HCT116 (cell line): ENCODE data around the gene CD1B.
"Not testable (repeated sequence)": the region's sequence is repeated elsewhere in the genome, so short reads cannot be mapped to it uniquely, and the experiment has no call there.

Source experiments
- ATF3 ChIP-seq: IDR thresholded peaks from 2 replicates; pipeline ENCODE4 v1.6.1; 2012
- EZH2 ChIP-seq: fragments of 200-600 bp; sonication (generic); IDR thresholded peaks from 2 replicates; pipeline ENCODE4 v1.6.1; 2017; ENCODE audit warnings: antibody characterized with exemption, mixed run types
- EZH2phosphoT487 ChIP-seq: fragments of 200-600 bp; IDR thresholded peaks from 2 replicates; pipeline ENCODE4 v1.6.1; 2018; ENCODE audit warnings: antibody characterized with exemption, borderline replicate concordance
- POLR2A ChIP-seq: IDR thresholded peaks from 2 replicates; pipeline ENCODE4 v1.7.0; 2011; ENCODE audit warnings: borderline replicate concordance; ENCODE audit not compliant: insufficient read depth, insufficient read length; ENCODE audit errors: extremely low read depth
- POLR2AphosphoS5 ChIP-seq: IDR thresholded peaks from 2 replicates; pipeline ENCODE4 v1.6.1; 2011; ENCODE audit warnings: mild to moderate bottlenecking, low read depth, low read length, moderate library complexity
- SP1 ChIP-seq: IDR thresholded peaks from 2 replicates; pipeline ENCODE4 v1.6.1; 2012; ENCODE audit warnings: low read depth
- SRF ChIP-seq: IDR thresholded peaks from 2 replicates; pipeline ENCODE4 v1.6.1; 2012; ENCODE audit warnings: low read depth
- ZFX ChIP-seq: fragments of 450-650 bp; IDR thresholded peaks from 2 replicates; pipeline ENCODE4 v1.6.1; 2017
- ZNF274 ChIP-seq: fragments of 200-500 bp; sonication (Bioruptor generic); IDR thresholded peaks from 2 replicates; pipeline ENCODE4 v1.6.1; 2014; ENCODE audit warnings: mild to moderate bottlenecking, low read depth, low read length, inconsistent platforms
- TF ChIP-seq, protein P1 (sequence below), 3 experiments: fragments of 200-600 bp in 1 of 3; sonication (generic) in 1 of 3; IDR thresholded peaks in 2 of 3; conservative IDR thresholded peaks in 1 of 3; 2 replicates each; pipeline ENCODE4 v1.5.1; 2012 to 2017; ENCODE audit warnings: low read depth in 2 of 3, low read length in 2 of 3, antibody characterized with exemption in 1 of 3, borderline replicate concordance in 1 of 3, control low read depth in 1 of 3, mild to moderate bottlenecking in 1 of 3, mixed read lengths in 1 of 3, mixed run types in 1 of 3, moderate library complexity in 1 of 3; ENCODE audit not compliant: insufficient read depth in 1 of 3
- TF ChIP-seq, protein P2 (sequence below): IDR thresholded peaks from 2 replicates; pipeline ENCODE4 v1.6.1; 2012
- TF ChIP-seq, protein P3 (sequence below): IDR thresholded peaks from 2 replicates; pipeline ENCODE4 v1.6.1; 2012; ENCODE audit warnings: low read depth

- not testable (repeated sequence) for TF ChIP-seq EZH2, SRF, POLR2AphosphoS5, ZNF274, ATF3, POLR2A, SP1, EZH2phosphoT487, ZFX
- TF ChIP-seq, protein P1, sequence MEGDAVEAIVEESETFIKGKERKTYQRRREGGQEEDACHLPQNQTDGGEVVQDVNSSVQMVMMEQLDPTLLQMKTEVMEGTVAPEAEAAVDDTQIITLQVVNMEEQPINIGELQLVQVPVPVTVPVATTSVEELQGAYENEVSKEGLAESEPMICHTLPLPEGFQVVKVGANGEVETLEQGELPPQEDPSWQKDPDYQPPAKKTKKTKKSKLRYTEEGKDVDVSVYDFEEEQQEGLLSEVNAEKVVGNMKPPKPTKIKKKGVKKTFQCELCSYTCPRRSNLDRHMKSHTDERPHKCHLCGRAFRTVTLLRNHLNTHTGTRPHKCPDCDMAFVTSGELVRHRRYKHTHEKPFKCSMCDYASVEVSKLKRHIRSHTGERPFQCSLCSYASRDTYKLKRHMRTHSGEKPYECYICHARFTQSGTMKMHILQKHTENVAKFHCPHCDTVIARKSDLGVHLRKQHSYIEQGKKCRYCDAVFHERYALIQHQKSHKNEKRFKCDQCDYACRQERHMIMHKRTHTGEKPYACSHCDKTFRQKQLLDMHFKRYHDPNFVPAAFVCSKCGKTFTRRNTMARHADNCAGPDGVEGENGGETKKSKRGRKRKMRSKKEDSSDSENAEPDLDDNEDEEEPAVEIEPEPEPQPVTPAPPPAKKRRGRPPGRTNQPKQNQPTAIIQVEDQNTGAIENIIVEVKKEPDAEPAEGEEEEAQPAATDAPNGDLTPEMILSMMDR (IDR thresholded peaks at IDR 0.05 in 2 of 3, conservative IDR thresholded peaks at IDR 0.05 in 1 of 3; ENCODE audit: borderline replicate concordance in 1 of 3, insufficient read depth in 1 of 3, low read depth in 2 of 3, low read length in 2 of 3): not testable (repeated sequence)
- TF ChIP-seq, protein P2, sequence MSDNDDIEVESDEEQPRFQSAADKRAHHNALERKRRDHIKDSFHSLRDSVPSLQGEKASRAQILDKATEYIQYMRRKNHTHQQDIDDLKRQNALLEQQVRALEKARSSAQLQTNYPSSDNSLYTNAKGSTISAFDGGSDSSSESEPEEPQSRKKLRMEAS: not testable (repeated sequence)
- TF ChIP-seq, protein P3, sequence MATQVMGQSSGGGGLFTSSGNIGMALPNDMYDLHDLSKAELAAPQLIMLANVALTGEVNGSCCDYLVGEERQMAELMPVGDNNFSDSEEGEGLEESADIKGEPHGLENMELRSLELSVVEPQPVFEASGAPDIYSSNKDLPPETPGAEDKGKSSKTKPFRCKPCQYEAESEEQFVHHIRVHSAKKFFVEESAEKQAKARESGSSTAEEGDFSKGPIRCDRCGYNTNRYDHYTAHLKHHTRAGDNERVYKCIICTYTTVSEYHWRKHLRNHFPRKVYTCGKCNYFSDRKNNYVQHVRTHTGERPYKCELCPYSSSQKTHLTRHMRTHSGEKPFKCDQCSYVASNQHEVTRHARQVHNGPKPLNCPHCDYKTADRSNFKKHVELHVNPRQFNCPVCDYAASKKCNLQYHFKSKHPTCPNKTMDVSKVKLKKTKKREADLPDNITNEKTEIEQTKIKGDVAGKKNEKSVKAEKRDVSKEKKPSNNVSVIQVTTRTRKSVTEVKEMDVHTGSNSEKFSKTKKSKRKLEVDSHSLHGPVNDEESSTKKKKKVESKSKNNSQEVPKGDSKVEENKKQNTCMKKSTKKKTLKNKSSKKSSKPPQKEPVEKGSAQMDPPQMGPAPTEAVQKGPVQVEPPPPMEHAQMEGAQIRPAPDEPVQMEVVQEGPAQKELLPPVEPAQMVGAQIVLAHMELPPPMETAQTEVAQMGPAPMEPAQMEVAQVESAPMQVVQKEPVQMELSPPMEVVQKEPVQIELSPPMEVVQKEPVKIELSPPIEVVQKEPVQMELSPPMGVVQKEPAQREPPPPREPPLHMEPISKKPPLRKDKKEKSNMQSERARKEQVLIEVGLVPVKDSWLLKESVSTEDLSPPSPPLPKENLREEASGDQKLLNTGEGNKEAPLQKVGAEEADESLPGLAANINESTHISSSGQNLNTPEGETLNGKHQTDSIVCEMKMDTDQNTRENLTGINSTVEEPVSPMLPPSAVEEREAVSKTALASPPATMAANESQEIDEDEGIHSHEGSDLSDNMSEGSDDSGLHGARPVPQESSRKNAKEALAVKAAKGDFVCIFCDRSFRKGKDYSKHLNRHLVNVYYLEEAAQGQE: not testable (repeated sequence)
Measured at GRCh38 chr1:158374101-158374500, 42.8 kb upstream of the CD1B start.
